OCI-LY3 (cell line): ENCODE measurements around the gene ZFP91.

ENCODE experiments used
- CTCF ChIP-seq: fragments of 200-600, 300-600 bp; sonication (generic); IDR thresholded peaks from 2 replicates; pipeline ENCODE4 v1.5.1; 2014; ENCODE audit warnings: antibody characterized with exemption, low read length, low read depth
- EZH2phosphoT487 ChIP-seq: fragments of 200-600 bp; shearing (Covaris generic); IDR thresholded peaks from 2 replicates; pipeline ENCODE4 v1.6.1; 2018; ENCODE audit warnings: antibody characterized with exemption, mixed run types, low read depth

- no peak for TF ChIP-seq CTCF
- no peak for TF ChIP-seq EZH2phosphoT487
Observed at GRCh38 chr11:58613228-58613627, 34.4 kb downstream of the ZFP91 start.
